GM12874 (cell line): ENCODE results near the gene FGF12.

Source experiments
- TF ChIP-seq, protein P1 (sequence below): IDR thresholded peaks from 2 replicates; pipeline ENCODE4 v1.5.1; 2011; ENCODE audit warnings: low read depth, mild to moderate bottlenecking, control low read depth, low read length, moderate library complexity; ENCODE audit not compliant: insufficient read depth

Gene FGF12

GRCh38 chr3:192373586-192373985, 353.8 kb downstream of the FGF12 start:
- TF ChIP-seq, protein P1, sequence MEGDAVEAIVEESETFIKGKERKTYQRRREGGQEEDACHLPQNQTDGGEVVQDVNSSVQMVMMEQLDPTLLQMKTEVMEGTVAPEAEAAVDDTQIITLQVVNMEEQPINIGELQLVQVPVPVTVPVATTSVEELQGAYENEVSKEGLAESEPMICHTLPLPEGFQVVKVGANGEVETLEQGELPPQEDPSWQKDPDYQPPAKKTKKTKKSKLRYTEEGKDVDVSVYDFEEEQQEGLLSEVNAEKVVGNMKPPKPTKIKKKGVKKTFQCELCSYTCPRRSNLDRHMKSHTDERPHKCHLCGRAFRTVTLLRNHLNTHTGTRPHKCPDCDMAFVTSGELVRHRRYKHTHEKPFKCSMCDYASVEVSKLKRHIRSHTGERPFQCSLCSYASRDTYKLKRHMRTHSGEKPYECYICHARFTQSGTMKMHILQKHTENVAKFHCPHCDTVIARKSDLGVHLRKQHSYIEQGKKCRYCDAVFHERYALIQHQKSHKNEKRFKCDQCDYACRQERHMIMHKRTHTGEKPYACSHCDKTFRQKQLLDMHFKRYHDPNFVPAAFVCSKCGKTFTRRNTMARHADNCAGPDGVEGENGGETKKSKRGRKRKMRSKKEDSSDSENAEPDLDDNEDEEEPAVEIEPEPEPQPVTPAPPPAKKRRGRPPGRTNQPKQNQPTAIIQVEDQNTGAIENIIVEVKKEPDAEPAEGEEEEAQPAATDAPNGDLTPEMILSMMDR = no peak

DNA sequence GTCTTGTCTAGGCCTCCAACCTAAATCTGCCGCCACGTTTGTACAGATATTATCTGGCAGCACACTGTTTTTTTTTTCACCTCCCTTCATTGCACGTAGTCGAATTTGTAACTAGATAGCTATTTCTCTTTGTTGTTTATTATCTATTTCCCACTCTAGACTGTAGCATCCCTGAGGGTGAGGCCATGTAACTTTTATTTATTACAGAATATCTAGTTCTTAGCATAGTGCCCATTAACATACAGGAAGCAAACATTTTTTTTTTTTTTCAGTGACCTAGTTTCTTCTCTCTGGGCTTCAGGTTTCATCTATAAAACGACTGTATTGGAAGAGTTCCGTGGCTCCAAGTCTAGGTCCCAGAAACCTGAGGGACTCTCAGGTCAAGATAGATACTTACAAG, 354.3 kb downstream of the FGF12 start:
- TF ChIP-seq, protein P1 = no peak

GRCh38 chr3:192372616-192373015, 354.7 kb downstream of the FGF12 start:
- TF ChIP-seq, protein P1 = no peak

GRCh38 chr3:192371870-192372400, 355.4 kb downstream of the FGF12 start:
- TF ChIP-seq, protein P1 = no peak

DNA sequence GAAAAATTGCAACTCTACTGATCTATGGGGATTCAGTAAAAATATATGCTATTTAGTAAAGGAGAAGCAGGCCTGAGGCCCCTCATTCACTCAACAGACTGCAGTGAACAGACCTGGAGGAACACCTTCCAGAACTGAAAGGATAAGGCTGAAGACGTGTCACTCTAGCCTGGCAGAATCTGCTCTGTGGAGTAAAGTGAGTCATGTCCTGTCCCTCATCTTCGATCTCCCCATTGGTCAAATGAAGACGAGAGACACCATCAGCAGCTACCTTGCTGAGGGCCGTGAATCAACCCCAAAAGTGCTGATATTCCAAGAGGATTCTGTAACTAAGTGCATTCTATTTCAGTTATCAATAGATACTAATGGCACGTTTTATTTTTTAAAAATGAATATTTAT, 359.7 kb downstream of the FGF12 start:
- TF ChIP-seq, protein P1 = no peak

DNA sequence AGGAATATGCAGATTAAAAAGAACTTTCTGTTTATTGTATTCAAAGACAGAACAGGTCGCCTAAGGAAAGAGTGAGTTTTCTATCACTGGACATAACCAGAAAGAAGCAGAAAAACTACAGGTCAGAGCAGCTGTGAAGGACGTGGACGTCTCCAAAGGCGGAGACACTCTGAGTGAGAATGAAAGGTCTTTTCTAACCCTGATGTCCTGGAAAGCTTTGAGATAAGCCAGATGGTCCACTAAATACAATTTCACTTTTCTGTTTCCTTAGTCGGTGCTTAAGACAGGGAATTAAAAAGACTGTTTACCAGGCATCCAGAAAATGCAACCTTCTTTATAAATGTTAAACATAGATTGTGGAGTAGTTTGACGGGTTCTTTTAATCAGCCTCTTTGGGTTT, 360.4 kb downstream of the FGF12 start:
- TF ChIP-seq, protein P1 = no peak

GRCh38 chr3:192365571-192365970, 361.8 kb downstream of the FGF12 start:
- TF ChIP-seq, protein P1 = no peak

GRCh38 chr3:192364316-192364715, 363.0 kb downstream of the FGF12 start:
- TF ChIP-seq, protein P1 = no peak
